OCI-LY1 (cell line): ENCODE results near the gene TREM2.

Experiments
- H2AFZ ChIP-seq: fragments of 200-600 bp; sonication (generic), shearing (Covaris generic); 2 replicates; pipeline ENCODE4 v1.6.0; 2014; ENCODE audit warnings: antibody characterized with exemption, mild to moderate bottlenecking, low read length
- H3F3A ChIP-seq: fragments of 200-600 bp; sonication (generic), shearing (Covaris generic); 2 replicates; pipeline ENCODE4 v1.6.0; 2014; ENCODE audit warnings: mild to moderate bottlenecking, antibody characterized with exemption, low read length, moderate library complexity; ENCODE audit not compliant: insufficient read depth
- H3K27ac ChIP-seq: fragments of 200-600 bp; sonication (generic); 2 replicates; pipeline ENCODE4 v1.5.1; 2014; ENCODE audit warnings: low read length, mixed run types, mild to moderate bottlenecking, low read depth; ENCODE audit not compliant: poor library complexity, severe bottlenecking
- H3K27me3 ChIP-seq: fragments of 200-600 bp; sonication (generic); 2 replicates; pipeline ENCODE4 v1.6.0; 2014; ENCODE audit warnings: antibody characterized with exemption, mild to moderate bottlenecking, low read length, moderate library complexity; ENCODE audit not compliant: insufficient read depth
- H3K36me3 ChIP-seq: fragments of 200-600 bp; sonication (generic); 2 replicates; pipeline ENCODE4 v1.6.1; 2014; ENCODE audit warnings: mild to moderate bottlenecking, antibody characterized with exemption, low read length, moderate library complexity, mixed read lengths; ENCODE audit not compliant: insufficient read depth
- H3K4me1 ChIP-seq: fragments of 200-600 bp; sonication (generic); 2 replicates; pipeline ENCODE4 v1.5.1; 2014; ENCODE audit warnings: mild to moderate bottlenecking, low read length, moderate library complexity; ENCODE audit not compliant: insufficient read depth, severe bottlenecking
- H3K4me2 ChIP-seq: fragments of 200-600 bp; sonication (generic), shearing (Covaris generic); 2 replicates; pipeline ENCODE4 v1.6.1; 2014; ENCODE audit warnings: low read length
- H3K4me3 ChIP-seq: fragments of 200-600 bp; sonication (generic); 2 replicates; pipeline ENCODE4 v1.5.1; 2014; ENCODE audit warnings: low read length, low read depth, mild to moderate bottlenecking, mixed read lengths; ENCODE audit not compliant: poor library complexity, severe bottlenecking
- H3K79me2 ChIP-seq: fragments of 200-600 bp; shearing (Covaris generic); 2 replicates; pipeline ENCODE4 v1.6.1; 2016; ENCODE audit warnings: mixed run types, low read length, mixed read lengths; ENCODE audit not compliant: insufficient read depth
- H3K9ac ChIP-seq: fragments of 200-600 bp; sonication (generic), shearing (Covaris generic); 2 replicates; pipeline ENCODE4 v1.6.1; 2014; ENCODE audit warnings: mild to moderate bottlenecking, low read length, mixed read lengths
- H3K9me2 ChIP-seq: fragments of 200-600 bp; sonication (generic), shearing (Covaris generic); 2 replicates; pipeline ENCODE4 v1.6.1; 2014; ENCODE audit warnings: low read depth, mild to moderate bottlenecking, low read length, mixed read lengths
- H3K9me3 ChIP-seq: fragments of 200-600 bp; shearing (Covaris generic); 2 replicates; pipeline ENCODE4 v1.6.1; 2014; ENCODE audit warnings: low read length, mixed read lengths
- H4K20me1 ChIP-seq: fragments of 200-600 bp; sonication (generic), shearing (Covaris generic); 2 replicates; pipeline ENCODE4 v1.6.0; 2016; ENCODE audit warnings: mild to moderate bottlenecking, low read length; ENCODE audit not compliant: insufficient read depth
- CTCF ChIP-seq: fragments of 200-600 bp; sonication (generic), shearing (Covaris generic); IDR thresholded peaks from 2 replicates; pipeline ENCODE4 v1.5.1; 2017; ENCODE audit warnings: mild to moderate bottlenecking, antibody characterized with exemption, low read length, moderate library complexity, mixed read lengths
- EZH2 ChIP-seq: fragments of 200-600 bp; sonication (generic), shearing (Covaris generic); IDR thresholded peaks from 2 replicates; pipeline ENCODE4 v1.8.0; 2017; ENCODE audit warnings: borderline replicate concordance, mixed run types, mild to moderate bottlenecking, antibody characterized with exemption, low read length, moderate library complexity, mixed read lengths

The TREM2 gene

DNA sequence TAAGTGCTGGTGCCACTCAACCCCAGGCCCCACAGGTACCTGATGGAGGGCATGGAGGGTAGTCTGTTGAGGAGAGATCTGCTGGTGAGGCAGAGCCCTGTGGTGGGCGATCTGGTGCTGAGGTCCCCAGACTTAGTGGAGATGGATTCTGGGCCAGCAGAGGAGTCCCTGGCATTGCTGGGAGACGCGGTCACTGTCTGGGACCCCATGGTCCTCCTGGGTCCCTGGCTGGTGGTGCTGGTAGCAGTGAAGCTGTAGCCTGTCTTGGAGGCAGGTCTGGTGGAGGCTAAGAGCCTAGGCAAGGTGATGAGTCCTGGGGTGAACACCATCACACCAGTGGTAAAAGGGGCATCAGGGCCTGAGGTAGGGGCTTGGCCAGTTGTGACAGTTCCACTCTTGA is 31.5 kb upstream of the TREM2 start:
- Histone ChIP-seq H3K36me3 (no peaks in the 10 kb centered on the region), H4K20me1 (no peaks in the 10 kb centered on the region), H3K27ac (no peak overlapping the region), H3K27me3 (no peaks in the 10 kb centered on the region; the same call in 1 of the 2 replicates), H3K9me2 (no peaks in the 10 kb centered on the region), H3F3A (no peaks in the 10 kb centered on the region), H3K9ac (no peak overlapping the region), H3K9me3 (peaks cover 3% of the 10 kb centered on the region; the same call in 1 of the 2 replicates), H2AFZ (no peak overlapping the region), H3K4me1 (no peaks in the 10 kb centered on the region), H3K4me2 (no peak overlapping the region), H3K4me3 (no peak overlapping the region), H3K79me2 (no peaks in the 10 kb centered on the region)
- no peak for TF ChIP-seq CTCF
- TF ChIP-seq EZH2 = no peak

GRCh38 chr6:41193884-41194283 is 31.0 kb upstream of the TREM2 start:
- Histone ChIP-seq H3K9me3 (peaks cover 3% of the 10 kb centered on the region; the same call in 1 of the 2 replicates), H3K4me3 (no peak overlapping the region), H4K20me1 (no peaks in the 10 kb centered on the region), H2AFZ (no peak overlapping the region), H3K27me3 (no peaks in the 10 kb centered on the region; the same call in 1 of the 2 replicates), H3K9ac (no peak overlapping the region), H3K36me3 (no peaks in the 10 kb centered on the region), H3K4me2 (no peak overlapping the region), H3F3A (no peaks in the 10 kb centered on the region), H3K4me1 (no peaks in the 10 kb centered on the region), H3K27ac (no peak overlapping the region), H3K9me2 (no peaks in the 10 kb centered on the region), H3K79me2 (no peaks in the 10 kb centered on the region)
- no peak for TF ChIP-seq CTCF
- no peak for TF ChIP-seq EZH2

GRCh38 chr6:41193171-41193734 is 30.3 kb upstream of the TREM2 start:
- no peak overlapping the region for H3K4me3 ChIP-seq
- no peaks in the 10 kb centered on the region; the same call in 1 of the 2 replicates for H3K27me3 ChIP-seq
- no peak overlapping the region for H2AFZ ChIP-seq
- no peaks in the 10 kb centered on the region for H3K4me1 ChIP-seq
- H3K9me2 ChIP-seq = no peaks in the 10 kb centered on the region
- H3F3A ChIP-seq = no peaks in the 10 kb centered on the region
- TF ChIP-seq CTCF = no peak
- no peak for TF ChIP-seq EZH2
- H3K4me2 ChIP-seq = no peak overlapping the region
- no peak overlapping the region for H3K9ac ChIP-seq
- no peak overlapping the region for H3K27ac ChIP-seq
- H3K79me2 ChIP-seq = no peaks in the 10 kb centered on the region
- H4K20me1 ChIP-seq = no peaks in the 10 kb centered on the region
- H3K9me3 ChIP-seq = peaks cover 3% of the 10 kb centered on the region; the same call in 1 of the 2 replicates
- H3K36me3 ChIP-seq = no peaks in the 10 kb centered on the region
